SK-N-SH (cell line): ENCODE results near the gene NRL.

Experiments used
- CTCF ChIP-seq: fragments of 200-600 bp; sonication (generic); IDR thresholded peaks from 2 replicates; pipeline ENCODE4 v1.6.1; 2017; ENCODE audit warnings: antibody characterized with exemption, mild to moderate bottlenecking, moderate library complexity
- REST ChIP-seq: IDR thresholded peaks from 2 replicates; pipeline ENCODE4 v1.6.1; 2012; ENCODE audit warnings: mild to moderate bottlenecking, low read depth, low read length, moderate library complexity
- SMC3 ChIP-seq: IDR thresholded peaks from 2 replicates; pipeline ENCODE4 v1.6.1; 2012; ENCODE audit warnings: low read depth, low read length, improper control_type of control experiment
- TEAD4 ChIP-seq: IDR thresholded peaks from 2 replicates; pipeline ENCODE4 v1.4.0; 2012; ENCODE audit warnings: mild to moderate bottlenecking, borderline replicate concordance; ENCODE audit not compliant: insufficient read depth

GRCh38 chr14:24100982-24101494 is 13.7 kb downstream of the NRL start:
- TF ChIP-seq CTCF (no peak), SMC3 (no peak), TEAD4 (no peak), REST (no peak)
